Hematopoietic multipotent progenitor cell treated with erythropoietin and hydrocortisone succinate and interleukin-3 and kit ligand, for 15 days (in vitro differentiated cells): ENCODE data around the gene NEURL2.
"Not testable (repeated sequence)": the region's sequence is repeated elsewhere in the genome, so short reads cannot be mapped to it uniquely, and the experiment has no call there.

Source experiments
- DNase-seq: peaks from one replicate; pipeline ENCODE4 v3.0.0-alpha.2; 2015; ENCODE audit warnings: low spot score

Gene NEURL2

DNA sequence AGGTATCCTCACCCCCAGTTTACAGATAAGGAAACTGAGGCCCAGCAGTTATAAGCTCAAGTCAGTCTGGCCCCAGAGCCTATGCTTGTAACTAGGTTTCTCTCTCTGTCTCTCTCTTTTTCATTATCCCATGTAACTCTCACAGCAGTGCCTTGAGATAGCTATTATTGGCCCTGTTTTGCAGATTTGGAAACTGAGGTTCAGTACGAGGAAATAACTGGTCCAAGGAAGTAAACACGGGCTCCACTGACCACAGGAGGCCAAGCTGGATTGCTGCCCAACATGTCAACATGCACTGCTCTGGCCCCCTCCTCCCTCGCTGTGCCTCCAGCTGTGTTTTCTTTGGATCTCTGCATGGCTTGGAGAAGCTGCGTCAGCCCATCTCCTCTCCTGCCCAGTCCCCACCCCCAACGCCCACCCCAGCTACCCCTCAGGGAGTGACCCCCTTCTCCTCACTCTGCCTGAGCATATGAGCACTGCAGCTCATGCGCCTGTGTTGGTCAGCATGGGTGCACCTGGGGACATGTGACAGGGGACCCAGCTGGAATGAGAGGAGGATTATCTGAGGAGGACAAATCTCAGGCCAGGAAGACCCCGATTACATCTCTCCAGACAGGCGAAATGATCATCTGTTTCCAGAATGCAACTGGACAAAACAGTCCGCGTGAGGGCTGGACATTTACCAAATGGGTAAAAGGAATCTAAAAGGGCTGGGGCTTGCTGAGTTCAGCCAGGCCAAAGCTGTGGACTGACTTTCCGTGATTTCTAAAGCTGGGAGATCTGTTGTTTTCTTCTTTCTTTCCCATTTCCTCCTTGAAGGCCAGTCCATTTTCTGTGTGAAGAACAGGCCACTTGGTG lies 28.8 kb upstream of the NEURL2 start:
- DNase-seq: no peak

DNA sequence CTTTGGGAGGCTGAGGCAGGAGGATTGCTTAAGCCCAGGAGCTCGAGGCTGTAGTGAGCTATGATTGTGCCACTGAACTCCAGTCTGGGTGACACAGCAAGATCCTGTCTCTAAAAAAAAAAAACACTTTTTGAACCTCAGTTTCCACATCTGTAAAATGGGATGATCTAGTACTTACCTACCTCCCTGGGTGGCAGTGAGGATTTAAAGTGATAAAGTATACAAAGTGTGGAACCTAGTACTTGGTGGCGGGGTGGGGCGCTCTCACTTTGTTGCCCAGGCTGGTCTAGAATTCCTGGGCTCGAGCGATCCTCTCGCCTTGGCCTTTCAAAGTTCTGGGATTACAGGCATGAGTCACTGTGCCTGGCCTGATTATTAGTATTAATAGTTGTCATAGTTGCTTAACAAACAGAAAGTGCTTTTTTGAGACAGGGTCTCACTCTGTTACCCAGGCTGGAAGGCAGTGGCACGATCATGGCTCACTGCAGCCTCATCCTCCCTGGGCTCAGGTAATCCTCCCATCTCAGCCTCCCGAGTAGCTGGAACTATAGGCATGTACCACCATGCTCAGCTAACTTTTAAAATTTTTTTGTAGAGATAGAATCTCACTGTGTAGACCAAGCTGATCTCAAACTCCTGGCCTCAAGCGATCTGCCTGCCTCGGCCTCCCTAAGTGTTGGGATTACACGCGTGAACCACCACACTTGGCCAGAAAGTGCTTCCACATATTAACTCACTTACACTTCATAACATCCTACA lies 27.9 kb upstream of the NEURL2 start:
- no peak for DNase-seq

DNA sequence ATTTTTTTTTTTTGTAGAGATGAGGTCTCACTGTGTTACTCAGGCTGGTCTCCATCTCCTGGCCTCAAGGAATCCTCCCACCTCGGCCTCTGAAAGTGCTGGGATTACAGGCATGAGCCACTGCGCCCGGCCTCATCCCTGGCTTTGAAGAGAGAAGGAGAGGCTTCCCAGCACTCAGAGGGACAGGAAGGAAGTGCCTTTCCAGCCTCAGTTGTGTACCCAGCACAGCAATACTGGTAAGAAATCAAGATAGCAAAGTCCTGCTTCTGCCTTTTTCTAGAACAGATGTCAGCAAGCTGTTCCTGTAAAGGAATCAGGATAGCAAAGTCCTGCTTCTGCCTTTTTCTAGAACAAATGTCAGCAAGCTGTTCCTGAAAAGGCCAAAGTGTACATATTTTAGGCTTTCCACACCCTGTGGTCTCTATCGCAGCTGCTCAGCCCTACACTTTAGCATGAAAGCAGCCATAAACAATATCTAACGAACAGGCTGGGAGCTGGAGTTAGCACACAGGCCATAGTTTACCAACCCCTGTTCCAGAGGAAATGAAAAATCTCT lies 27.3 kb upstream of the NEURL2 start:
- DNase-seq: no peak

DNA sequence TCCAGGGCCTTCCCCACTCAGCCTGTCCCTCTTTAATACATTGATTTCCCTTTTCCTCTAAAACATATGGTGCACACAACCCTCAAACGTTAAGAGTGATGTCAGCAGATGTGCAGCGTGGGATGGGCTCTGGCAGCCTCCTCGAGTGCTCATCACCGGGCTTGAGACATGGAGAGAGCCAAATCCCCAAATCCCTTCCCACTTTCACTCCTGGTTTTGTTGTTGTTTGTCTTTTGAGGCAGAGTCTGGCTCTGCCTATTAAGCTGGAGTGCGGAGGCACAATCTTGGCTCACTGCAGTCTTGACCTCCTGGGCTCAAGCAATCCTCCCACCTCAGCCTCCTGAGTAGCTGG lies 26.8 kb upstream of the NEURL2 start:
- DNase-seq: no peak

DNA sequence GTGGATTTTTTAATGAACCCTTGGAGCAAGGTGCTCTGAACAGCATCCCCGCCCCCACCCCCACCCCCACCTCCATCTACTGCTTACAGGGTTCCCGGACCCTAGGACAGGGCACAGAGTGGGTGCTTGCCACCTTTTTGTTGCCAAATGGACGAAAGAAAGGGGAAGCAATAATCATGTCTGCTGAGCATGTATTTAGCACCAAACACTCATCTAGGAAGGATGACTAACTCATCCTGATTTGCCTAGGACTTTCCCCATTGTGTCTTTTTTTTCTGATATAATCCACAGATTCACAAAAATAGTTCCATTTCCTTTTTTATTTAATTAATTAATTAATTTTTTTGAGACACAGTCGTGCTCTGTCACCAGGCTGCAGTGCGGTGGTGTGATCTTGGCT lies 22.1 kb upstream of the NEURL2 start:
- DNase-seq: no peak

DNA sequence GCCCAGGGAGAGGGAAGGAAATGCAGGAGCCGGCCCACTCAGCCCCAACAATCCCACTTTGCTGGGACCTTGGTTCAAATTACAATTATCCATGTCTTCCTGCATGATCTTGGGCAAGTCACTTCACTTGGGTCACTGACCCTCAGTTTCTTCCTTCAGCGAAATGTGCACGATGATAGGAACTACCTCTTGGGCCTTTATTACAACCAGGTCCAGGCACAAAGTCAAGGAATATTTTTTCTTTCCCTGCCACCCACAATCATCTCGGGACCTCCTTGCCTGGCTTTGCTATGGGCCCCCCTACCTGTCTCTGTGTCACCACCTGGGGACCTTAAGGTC lies 21.3 kb upstream of the NEURL2 start:
- no peak for DNase-seq

DNA sequence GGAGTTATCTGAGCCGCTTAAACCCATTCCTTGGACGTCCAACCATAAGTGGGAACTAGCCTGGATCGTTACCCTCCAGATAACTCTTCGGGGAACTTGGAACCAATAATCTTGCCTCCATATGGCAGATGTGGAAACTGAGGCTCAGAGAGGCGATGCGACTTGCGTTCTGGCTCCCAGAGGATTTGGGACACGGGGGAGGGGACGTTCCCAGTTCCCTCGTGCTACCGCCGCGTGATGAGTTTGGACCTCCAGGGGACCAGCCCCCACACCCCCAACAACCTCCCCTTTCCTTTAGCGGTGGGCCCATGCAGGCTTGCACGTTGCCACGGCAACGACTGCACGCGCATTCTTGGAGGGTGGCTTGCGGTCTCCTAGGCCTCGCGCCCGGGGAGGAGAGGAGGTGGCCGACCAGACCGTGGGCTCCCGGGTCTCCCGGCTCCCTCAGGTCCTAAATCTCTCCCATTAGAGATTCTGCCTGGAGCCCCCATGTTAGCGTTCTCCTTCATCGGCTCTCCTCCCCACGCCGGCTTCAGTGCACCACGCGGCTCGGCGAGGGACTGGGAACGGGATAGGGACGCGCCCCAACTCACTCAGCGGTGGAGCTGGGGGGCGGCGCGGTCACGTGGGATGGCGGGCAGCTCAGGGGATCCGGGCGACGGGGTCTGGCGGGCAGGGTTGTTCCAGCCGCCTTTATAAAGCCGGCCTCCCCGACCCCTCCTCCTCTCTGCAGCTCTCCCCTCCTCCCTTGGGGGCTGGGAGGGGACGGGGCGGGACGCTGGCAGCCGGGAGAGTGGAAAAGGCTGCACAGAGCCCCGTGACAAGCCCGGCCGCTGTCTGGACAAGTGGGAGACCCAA lies 20.7 kb upstream of the NEURL2 start, which contains the start of gene PLTP:
TSS of gene PLTP (minus strand) at position 670 of the 858 bp plus-strand sequence. CDS start 703 bp downstream, outside the sequence.
- no peak for DNase-seq

DNA sequence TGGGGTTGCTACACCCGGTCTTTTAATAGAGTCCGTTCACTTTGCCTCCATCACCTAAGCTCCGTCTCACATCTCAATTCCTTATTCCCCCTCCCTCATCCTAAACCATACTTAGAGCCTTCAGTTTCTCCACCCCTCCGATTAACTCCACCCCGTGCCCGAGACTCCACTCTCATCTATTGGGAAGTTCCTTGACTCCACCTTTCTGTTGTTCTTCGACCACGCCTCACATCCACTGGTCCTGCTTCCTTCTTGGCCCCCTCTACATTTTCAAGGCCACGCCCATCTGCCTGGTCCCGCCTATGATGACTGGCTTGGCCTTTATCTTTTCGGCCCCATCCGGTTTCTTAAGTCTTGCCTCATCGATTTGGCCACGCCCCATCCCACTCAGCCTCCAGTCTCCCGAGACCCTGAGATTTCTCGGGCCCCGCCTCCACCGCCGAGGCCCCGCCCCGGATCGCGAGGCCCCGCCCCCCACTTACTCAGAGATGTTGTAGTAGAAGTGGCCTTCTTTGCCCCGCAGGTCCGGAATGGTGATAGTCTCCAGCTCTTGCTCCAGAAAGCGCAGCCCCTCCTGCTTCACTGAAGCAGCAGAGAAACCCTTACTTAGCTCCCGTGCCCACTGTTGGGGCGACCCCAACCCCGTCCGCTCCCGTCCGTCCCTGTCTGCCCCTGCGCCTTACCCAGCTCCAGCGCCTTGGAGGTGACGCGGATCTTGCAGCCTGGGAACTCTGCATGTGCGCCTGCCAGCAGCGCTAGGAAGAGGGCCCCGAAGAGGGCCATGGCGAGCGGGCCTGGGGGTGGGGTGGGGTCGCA lies 19.9 kb upstream of the NEURL2 start:
- DNase-seq: peak; percentile 98

DNA sequence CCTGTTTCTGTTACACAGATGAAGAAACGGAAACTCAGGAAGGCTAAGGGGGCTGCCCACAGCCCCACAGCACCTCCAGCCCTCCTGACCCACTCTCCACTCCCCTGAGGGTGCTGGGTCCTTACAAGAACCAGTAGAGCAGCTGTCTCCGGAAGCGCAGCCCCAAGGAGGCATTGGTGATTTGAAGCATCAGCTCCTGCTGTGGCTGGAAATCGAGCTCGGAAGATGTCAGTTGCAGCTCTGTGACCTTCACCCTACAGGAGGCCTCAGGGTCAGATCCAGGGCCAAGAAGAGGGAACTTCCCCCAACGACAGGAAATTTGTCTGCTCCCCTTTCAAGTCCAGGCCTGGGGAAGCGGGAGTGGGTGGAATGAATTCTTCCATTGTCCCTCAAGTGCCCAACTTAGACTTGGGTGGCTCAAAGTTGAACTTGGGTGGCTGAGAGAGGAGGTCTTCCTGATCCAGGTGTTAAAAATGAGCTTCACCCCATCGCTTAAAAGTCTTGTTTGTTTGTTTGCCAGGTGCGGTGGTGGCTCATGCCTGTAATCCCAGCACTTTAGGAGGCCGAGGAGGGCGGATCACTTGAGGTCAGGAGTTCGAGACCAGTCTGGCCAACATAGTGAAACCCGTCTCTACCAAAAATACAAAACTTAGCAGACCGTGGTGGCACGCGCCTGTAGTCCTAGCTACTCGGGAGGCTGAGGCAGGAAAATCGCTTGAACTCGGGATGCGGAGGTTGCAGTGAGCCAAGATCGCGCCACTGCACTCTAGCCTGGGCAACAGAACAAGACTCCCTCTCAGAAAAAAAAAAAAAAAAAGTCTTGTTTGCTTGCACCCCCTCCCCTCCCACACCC lies 19.0 kb upstream of the NEURL2 start:
- DNase-seq: no peak

DNA sequence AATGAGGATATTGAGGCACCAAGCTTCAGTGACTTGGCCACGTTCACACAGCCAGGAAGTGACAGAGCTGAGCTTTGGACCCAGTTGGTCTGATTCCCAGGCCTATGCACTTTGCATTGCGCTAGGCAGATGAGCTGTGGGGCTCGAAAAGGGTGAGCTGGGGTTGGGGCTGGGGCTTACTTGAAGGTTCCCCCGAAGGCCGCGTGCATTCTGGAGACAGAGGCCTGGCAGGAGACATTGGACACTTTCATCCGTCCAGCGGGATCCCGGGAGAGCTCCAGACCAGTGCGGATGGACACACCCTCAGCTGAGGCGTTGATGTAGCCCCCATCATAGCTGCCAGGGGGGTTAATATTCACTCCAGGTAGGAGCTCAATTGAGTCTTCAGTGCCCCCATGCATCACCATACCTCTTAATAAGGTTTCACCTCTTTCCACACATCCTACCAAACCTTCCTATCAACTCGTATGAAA lies 18.4 kb upstream of the NEURL2 start:
- no peak for DNase-seq

DNA sequence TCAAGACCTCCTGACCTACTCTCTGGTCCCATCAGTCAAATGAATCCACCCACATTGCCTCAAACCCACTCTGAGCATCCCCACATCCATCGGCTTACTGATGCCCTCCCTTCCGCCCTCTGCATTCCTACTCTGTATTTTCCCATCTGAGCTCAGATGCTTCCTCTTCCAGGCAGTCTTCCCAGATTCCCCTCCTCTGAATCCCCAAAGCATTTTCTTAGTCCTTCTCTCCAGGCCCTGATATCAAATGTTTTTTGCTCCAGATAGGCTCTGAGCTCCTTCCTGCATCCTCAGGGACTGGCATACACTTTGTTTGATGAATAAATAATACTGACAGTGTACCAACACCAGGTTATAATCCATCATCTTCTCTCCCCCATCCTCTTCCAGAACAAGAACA lies 17.1 kb upstream of the NEURL2 start:
- no peak for DNase-seq

DNA sequence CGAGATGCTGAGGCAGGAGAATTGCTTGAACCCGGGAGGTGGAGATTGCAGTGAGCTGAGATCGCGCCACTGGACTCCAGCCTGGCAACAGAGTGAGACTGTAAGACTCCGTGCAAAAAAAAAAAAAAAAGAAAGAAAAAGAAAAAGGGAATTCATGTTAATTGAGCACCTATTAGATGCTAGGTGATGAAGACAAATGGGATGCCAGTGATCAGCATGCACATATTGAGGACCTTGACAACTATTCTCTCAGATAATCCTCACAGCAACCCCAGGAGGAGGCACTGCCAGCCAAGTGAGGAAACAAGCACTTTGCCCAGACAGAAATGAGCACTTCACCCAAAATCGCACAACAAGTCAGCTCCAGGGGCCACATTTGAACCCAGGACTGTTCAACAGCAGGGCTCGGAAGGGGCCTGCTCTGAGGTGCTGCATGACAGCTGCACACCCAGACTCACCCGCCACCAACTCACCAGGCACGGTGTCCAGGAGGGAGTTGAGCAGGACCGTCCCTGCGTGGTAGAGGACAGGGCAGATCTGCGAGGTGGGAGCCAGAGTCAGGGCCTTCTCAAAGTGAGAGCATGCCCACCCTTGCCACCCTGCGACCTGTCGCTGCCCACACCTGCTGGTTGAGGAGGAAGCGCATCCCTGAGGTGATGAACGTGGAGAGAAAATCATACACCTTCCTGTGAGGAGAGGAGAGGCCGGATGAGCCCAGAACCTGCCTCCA lies 16.4 kb upstream of the NEURL2 start:
- DNase-seq: no peak

DNA sequence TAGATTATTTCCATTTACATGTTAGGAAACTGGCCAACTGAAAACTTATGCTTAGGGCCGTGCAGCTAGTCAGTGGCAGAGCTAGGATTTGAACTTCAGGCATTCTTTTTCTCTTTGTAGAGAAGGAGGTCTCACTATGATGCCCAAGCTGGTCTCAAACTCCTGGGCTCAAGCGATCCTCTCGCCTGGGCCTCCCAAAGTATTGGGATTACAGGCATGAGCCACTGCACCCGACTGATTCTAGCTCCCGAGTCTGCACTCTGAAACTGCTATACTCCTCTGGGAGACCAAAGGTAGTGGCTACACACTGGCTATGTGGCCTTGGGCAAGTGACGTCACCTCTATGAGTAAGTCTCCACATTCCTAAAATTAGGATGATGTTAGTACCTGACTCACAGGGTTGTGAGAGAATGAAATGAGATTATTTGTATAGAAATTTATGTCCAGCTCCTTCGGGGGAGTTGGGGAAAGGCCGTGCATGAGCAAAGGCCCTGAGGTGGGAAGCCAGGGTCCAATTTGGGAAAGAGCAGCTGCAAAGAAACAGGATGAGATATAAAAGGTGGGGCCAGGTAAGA lies 14.6 kb upstream of the NEURL2 start:
- DNase-seq: no peak

DNA sequence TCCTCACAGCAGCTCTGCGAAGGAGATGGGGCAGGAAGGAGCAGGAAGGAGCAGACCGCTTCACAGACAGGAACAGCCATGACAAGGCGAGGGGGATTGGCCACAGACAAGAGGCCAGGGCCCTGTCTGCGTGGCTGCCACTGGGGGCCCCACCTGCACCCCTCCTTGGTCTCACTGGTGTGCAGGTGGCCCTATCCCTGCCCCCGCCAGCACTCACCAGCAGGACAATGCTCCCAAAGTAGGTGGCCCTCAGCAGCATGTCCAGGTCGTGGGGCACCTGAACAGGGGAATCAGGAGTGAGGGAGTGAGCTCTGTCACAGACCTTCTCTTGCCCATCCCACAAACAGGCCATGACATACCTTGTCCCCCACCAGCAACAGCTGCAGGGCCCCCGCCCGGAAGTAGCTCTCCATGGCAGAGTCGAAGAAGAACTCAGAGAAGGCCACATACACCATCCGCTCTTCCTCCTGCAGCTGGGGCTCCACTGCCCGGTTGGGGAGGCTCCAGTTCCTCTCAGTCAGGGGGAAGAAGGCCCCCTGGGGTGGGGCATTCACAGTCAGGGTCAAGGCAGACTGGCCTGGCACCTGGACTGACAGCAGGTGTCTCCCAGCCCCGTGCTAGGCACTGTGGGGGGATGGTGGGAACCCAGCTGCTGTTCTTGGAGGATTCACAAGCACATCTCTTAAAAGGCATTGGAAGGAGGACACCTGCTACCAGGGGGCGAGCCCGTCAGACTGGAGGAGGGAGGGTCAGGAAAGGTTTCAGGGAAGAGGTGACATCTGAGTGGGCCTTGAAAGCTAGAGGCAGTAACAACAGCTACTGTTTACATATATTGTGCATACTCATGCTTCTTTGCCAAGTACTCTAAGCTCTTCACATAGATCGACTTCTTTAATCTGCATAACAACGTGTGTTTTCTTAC lies 13.8 kb upstream of the NEURL2 start:
- DNase-seq: no peak

DNA sequence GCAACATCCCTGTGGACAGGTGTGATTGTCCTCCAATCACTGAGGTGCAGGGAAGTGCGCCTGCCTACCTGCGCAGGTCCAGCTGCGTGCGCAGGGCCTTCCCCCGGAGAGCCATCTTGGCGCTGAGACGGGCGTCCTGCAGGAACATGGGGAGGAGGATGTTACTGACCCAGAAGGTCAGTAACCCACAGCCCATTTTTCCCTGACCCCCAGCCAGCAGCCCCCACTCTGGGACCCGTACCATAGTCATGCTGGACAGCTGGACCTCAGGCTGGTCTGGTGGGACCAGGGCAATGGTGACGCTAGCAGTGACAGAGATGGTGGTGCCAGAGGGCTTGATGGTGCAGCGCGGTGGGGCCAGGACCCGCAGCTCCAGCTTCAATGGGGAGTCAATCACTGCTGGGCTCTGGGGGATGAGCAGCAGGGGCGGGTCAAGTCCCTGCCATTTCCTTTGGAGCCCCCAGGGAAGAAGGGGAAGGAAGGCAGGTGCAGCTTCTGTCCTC lies 11.2 kb upstream of the NEURL2 start:
- no peak for DNase-seq

DNA sequence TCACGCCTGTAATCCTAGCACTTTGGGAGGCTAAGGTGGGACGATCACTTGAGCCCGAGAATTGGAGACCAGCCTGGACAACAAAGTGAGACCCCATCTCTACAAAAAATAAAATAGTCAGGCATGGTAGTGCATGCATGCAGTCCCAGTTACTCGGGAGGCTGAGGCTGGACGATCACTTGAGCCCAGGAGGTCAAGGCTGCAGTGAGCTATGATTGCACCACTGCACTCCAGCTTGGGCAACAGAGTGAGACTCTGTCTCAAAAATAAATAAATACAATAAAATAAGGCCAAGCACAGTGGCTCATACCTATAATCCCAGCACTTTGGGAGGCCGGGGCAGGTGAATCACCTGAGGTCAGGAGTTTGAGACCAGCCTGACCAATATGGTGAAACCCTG lies 10.3 kb upstream of the NEURL2 start:
- not testable (repeated sequence) for DNase-seq

DNA sequence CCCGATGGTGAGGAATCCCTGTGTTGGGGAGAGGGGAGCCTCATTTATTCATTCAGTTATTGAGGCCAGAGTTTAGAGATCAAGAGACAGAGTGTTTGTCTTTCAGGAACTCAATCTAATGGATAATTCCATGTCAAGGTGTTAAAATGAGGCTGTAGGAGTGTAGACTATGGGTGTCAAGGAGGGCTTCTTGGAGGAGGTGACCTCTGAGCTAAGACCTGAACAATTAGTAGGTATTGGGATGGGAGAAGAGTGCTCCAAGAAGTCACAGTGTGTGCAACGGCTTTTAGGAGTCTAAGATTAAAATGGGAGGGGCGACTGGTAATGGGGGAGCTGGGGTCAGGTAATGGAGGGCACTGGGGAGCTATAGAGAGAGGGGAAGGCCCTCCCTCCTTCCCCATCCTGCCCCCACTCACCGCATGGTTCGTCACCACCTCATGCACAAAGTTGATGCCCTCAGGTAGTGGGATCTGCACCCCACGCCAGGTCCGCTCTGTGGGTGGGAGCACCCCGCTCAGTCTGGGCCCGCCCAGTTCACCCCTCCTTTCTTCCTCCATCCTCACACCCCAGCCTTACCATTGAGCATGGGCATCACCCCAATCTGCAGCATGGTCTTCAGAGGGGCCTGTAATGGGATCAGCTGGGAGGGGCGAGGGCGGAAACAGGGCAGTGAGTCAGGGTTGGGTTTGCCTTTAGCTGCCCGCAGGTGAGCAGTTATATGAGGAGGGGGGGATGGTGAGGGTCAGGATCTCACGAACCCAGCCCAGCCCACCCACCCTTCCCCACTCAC lies 8.2 kb upstream of the NEURL2 start:
- no peak for DNase-seq
